Left cardiac atrium (tissue), 4 donors: ENCODE measurements around the gene ENO2. TPM values are rescaled to one million over a fixed set of nuclear protein-coding genes. Genes with fewer than 3 reads are reported as not detected.
A peak's percentile ranks its signal among the peaks of the same experiment; 100 is the strongest.
"Not testable (repeated sequence)": the region's sequence is repeated elsewhere in the genome, so short reads cannot be mapped to it uniquely, and the experiment has no call there.

Source experiments
- ATAC-seq, 2 donors: fragments of 200-7000 bp; cut with Tn5 transposase; one replicate each; pipeline ENCODE4 v1.9.1; 2020; ENCODE audit warnings: mild to moderate bottlenecking in 2 of 2, moderate library complexity in 2 of 2
- DNase-seq: peaks from one replicate; pipeline ENCODE4 v3.0.0-alpha.2; 2020
- intact Hi-C, 2 donors: fragments of 100-400 bp; cut with DNase I; formaldehyde crosslinking; loops; one replicate each; pipeline versions ENCODE4 v1.14.1 to v1.15.1; 2022 to 2023
- total RNA-seq, 2 donors: library from RNA; stranded (reverse); fragmentation: NEBNext Ultra II Directional; extraction: Animal tissue kit (Norgen Biotek cat#: 25700); gene quantifications; one replicate each; pipeline ENCODE4 v1.2.1, GENCODE V29; 2021
- donor health status: DM: no; HTN: yes; CAD: no.
- donor health status: DM: no; HTN: yes; CAD: no; lungs with severe emphysema.
- donor health status: DM: yes; HTN: yes; CAD: no.
- donor health status: Dilated cardiomyopathy.

ENO2 gene
- total RNA-seq, 2 donors from 2014 or later = 12.8 to 24.9 TPM

GRCh38 chr12:6883252-6883651 is 31.1 kb upstream of the ENO2 start:
- intact Hi-C loops = no loop called here
- ATAC-seq (no peak), DNase-seq (no peak)

GRCh38 chr12:6883683-6884082 is 30.7 kb upstream of the ENO2 start:
- ATAC-seq (no peak), DNase-seq (no peak)
- intact Hi-C loops = no loop called here

- intact Hi-C loops = no loop called here
- ATAC-seq = no peak
- no peak for DNase-seq
Measured at GRCh38 chr12:6884539-6884938, 29.8 kb upstream of the ENO2 start.

- intact Hi-C loops, DNase-seq, ATAC-seq: not testable (repeated sequence)
Measured at GRCh38 chr12:6886206-6886999, 28.0 kb upstream of the ENO2 start.

GRCh38 chr12:6887460-6887859 is 26.9 kb upstream of the ENO2 start:
- intact Hi-C loops = no loop called here
- no peak for DNase-seq
- no peak for ATAC-seq

GRCh38 chr12:6888360-6888759 is 26.0 kb upstream of the ENO2 start:
- DNase-seq (no peak), ATAC-seq (no peak)
- intact Hi-C loops = no loop called here

GRCh38 chr12:6888794-6889193 is 25.6 kb upstream of the ENO2 start:
- ATAC-seq, intact Hi-C loops, DNase-seq: not testable (repeated sequence)

- intact Hi-C loops = loop anchor here in 1 of 2 donors (2.0 kb wide), 1 partner anchor 17 kb away; the partner anchor contains the start of gene SPSB2
- not testable (repeated sequence) for ATAC-seq
- DNase-seq = peak; percentile 27
Measured at GRCh38 chr12:6889775-6890573, 24.4 kb upstream of the ENO2 start.

GRCh38 chr12:6890789-6891645 is 23.4 kb upstream of the ENO2 start:
- peak; percentile 98 to 99 for ATAC-seq
- intact Hi-C loops = loop anchor here in 1 of 2 donors (2.0 kb wide), 1 partner anchor 18 kb away; the partner anchor contains the start of gene SPSB2
- DNase-seq = peak; percentile 99

- DNase-seq (no peak), ATAC-seq (peak; percentile 0 to 7)
- intact Hi-C loops = loop anchor here in 1 of 2 donors (2.0 kb wide), 1 partner anchor 19 kb away; the partner anchor contains the start of gene SPSB2
Measured at GRCh38 chr12:6891646-6892001, 22.8 kb upstream of the ENO2 start.

- DNase-seq, intact Hi-C loops, ATAC-seq: not testable (repeated sequence)
Measured at GRCh38 chr12:6892683-6893082, 21.7 kb upstream of the ENO2 start.

- ATAC-seq = no peak
- intact Hi-C loops = no loop called here
- DNase-seq = no peak
Measured at GRCh38 chr12:6894321-6894720, 20.1 kb upstream of the ENO2 start.

GRCh38 chr12:6896846-6897435 is 17.4 kb upstream of the ENO2 start:
- ATAC-seq (no peak), DNase-seq (no peak)
- intact Hi-C loops = no loop called here

- no peak for DNase-seq
- intact Hi-C loops = no loop called here
- ATAC-seq = no peak
Measured at GRCh38 chr12:6899427-6899826, 15.0 kb upstream of the ENO2 start.

GRCh38 chr12:6899837-6900519 is 14.4 kb upstream of the ENO2 start:
- DNase-seq (peak; percentile 69), ATAC-seq (peak in 1 of 2 donors; percentile 19)
- intact Hi-C loops = no loop called here

- intact Hi-C loops = no loop called here
- no peak for DNase-seq
- no peak for ATAC-seq
Measured at GRCh38 chr12:6902448-6902847, 11.9 kb upstream of the ENO2 start.

- DNase-seq (no peak), ATAC-seq (no peak)
- intact Hi-C loops = no loop called here
Measured at GRCh38 chr12:6903722-6904121, 10.7 kb upstream of the ENO2 start.
